Measurements from ENCODE around the gene COL19A1.

Gene COL19A1

GRCh38 chr6:69866351-69866769 lies at the start of gene COL19A1:
Gene COL19A1 (plus strand): TSS chr6:69866556. CDS start chr6:69879568, 13,012 bp downstream.
- peak; percentile 48 for DNase-seq (ENCODE audit: low spot score)
- in situ Hi-C loops (cut with MboI; ENCODE audit: low pct_unique_long_range_greater_than_20kb, low sequenced_read_pairs, unreplicated experiment), result no loop called here
- no peak for TF ChIP-seq CTCF (IDR thresholded peaks at IDR 0.05; ENCODE audit: extremely low read depth, insufficient read depth, missing control alignments)

GRCh38 chr6:69816569-69816968 lies 49.8 kb upstream of the COL19A1 start:
- no peak for DNase-seq (ENCODE audit: low spot score)
- in situ Hi-C loops (cut with MboI; ENCODE audit: low pct_unique_long_range_greater_than_20kb, low sequenced_read_pairs, unreplicated experiment), result no loop called here
- TF ChIP-seq CTCF (IDR thresholded peaks at IDR 0.05; ENCODE audit: extremely low read depth, insufficient read depth, missing control alignments), result no peak

GRCh38 chr6:69817358-69817757 lies 49.0 kb upstream of the COL19A1 start:
- in situ Hi-C loops (cut with MboI; ENCODE audit: low pct_unique_long_range_greater_than_20kb, low sequenced_read_pairs, unreplicated experiment), result no loop called here
- no peak for DNase-seq (ENCODE audit: low spot score)
- TF ChIP-seq CTCF (IDR thresholded peaks at IDR 0.05; ENCODE audit: extremely low read depth, insufficient read depth, missing control alignments), result no peak

- no peak for DNase-seq (ENCODE audit: low spot score)
- TF ChIP-seq CTCF (IDR thresholded peaks at IDR 0.05; ENCODE audit: extremely low read depth, insufficient read depth, missing control alignments), result no peak
- in situ Hi-C loops (cut with MboI; ENCODE audit: low pct_unique_long_range_greater_than_20kb, low sequenced_read_pairs, unreplicated experiment), result no loop called here
Measured at GRCh38 chr6:69818223-69818930, 48.0 kb upstream of the COL19A1 start.

- in situ Hi-C loops (cut with MboI; ENCODE audit: low pct_unique_long_range_greater_than_20kb, low sequenced_read_pairs, unreplicated experiment), result no loop called here
- no peak for DNase-seq (ENCODE audit: low spot score)
- no peak for TF ChIP-seq CTCF (IDR thresholded peaks at IDR 0.05; ENCODE audit: extremely low read depth, insufficient read depth, missing control alignments)
Measured at GRCh38 chr6:69819138-69819537, 47.2 kb upstream of the COL19A1 start.

GRCh38 chr6:69820018-69820417 lies 46.3 kb upstream of the COL19A1 start:
- in situ Hi-C loops (cut with MboI; ENCODE audit: low pct_unique_long_range_greater_than_20kb, low sequenced_read_pairs, unreplicated experiment), result no loop called here
- TF ChIP-seq CTCF (IDR thresholded peaks at IDR 0.05; ENCODE audit: extremely low read depth, insufficient read depth, missing control alignments), result no peak
- no peak for DNase-seq (ENCODE audit: low spot score)

All from GM13977 (cell line).